Epithelial cell of prostate (primary cell): Measurements from ENCODE around the gene LRRC73.
"Not testable (repeated sequence)": the region's sequence is repeated elsewhere in the genome, so short reads cannot be mapped to it uniquely, and the experiment has no call there.

ENCODE experiments used
- DNase-seq: peaks from one replicate; pipeline ENCODE4 v3.0.0-alpha.2; 2011; ENCODE audit warnings: low read depth, low spot score
- H3K27ac ChIP-seq: fragments of 450-650 bp; 2 replicates; pipeline ENCODE4 v1.5.1; 2017; ENCODE audit warnings: mild to moderate bottlenecking

The LRRC73 gene

GRCh38 chr6:43515808-43516207 is 5.7 kb upstream of the LRRC73 start:
- DNase-seq: no peak
- no peak overlapping the region for H3K27ac ChIP-seq

GRCh38 chr6:43511824-43512415 is 1.8 kb upstream of the LRRC73 start:
- no peak for DNase-seq
- no peak overlapping the region for H3K27ac ChIP-seq

- no peak for DNase-seq
- H3K27ac ChIP-seq: peak overlapping the region; percentile 36
Measured at GRCh38 chr6:43510827-43511163, 649 bp upstream of the LRRC73 start.

GRCh38 chr6:43509142-43509983 is 783 bp downstream of the LRRC73 start:
- no peak for DNase-seq
- H3K27ac ChIP-seq: no peak overlapping the region

GRCh38 chr6:43508481-43509141 is 1.5 kb downstream of the LRRC73 start:
- no peak for DNase-seq
- H3K27ac ChIP-seq: no peak overlapping the region

- no peak overlapping the region for H3K27ac ChIP-seq
Measured at GRCh38 chr6:43506667-43507471, 3.3 kb downstream of the LRRC73 start.

GRCh38 chr6:43506171-43506570 is 4.0 kb downstream of the LRRC73 start:
- no peak for DNase-seq
- H3K27ac ChIP-seq: no peak overlapping the region

More at GRCh38 chr6:43506667-43507471, 3.3 kb downstream of the LRRC73 start:
- DNase-seq: no peak

GRCh38 chr6:43505718-43506117 is 4.4 kb downstream of the LRRC73 start:
- no peak overlapping the region for H3K27ac ChIP-seq
- DNase-seq: no peak

GRCh38 chr6:43504756-43505593 is 5.2 kb downstream of the LRRC73 start:
- H3K27ac ChIP-seq: no peak overlapping the region
- DNase-seq: no peak

- DNase-seq: no peak
- H3K27ac ChIP-seq: no peak overlapping the region
Measured at GRCh38 chr6:43503443-43503842, 6.7 kb downstream of the LRRC73 start.

- H3K27ac ChIP-seq: no peak overlapping the region
- DNase-seq: no peak
Measured at GRCh38 chr6:43502666-43503065, 7.5 kb downstream of the LRRC73 start.

- no peak for DNase-seq
Measured at GRCh38 chr6:43500921-43501320, 9.2 kb downstream of the LRRC73 start.

GRCh38 chr6:43499028-43499815 is 10.9 kb downstream of the LRRC73 start:
- no peak overlapping the region for H3K27ac ChIP-seq
- no peak for DNase-seq

More at GRCh38 chr6:43500921-43501320, 9.2 kb downstream of the LRRC73 start:
- H3K27ac ChIP-seq: no peak overlapping the region

GRCh38 chr6:43498291-43498690 is 11.9 kb downstream of the LRRC73 start:
- H3K27ac ChIP-seq, DNase-seq: not testable (repeated sequence)

- no peak overlapping the region for H3K27ac ChIP-seq
- DNase-seq: no peak
Measured at GRCh38 chr6:43497689-43498088, 12.5 kb downstream of the LRRC73 start.

GRCh38 chr6:43497129-43497396 is 13.1 kb downstream of the LRRC73 start:
- peak overlapping the region; percentile 90 for H3K27ac ChIP-seq
- DNase-seq: no peak

GRCh38 chr6:43496370-43497128 is 13.6 kb downstream of the LRRC73 start:
- DNase-seq: peak; percentile 79
- peak overlapping the region; percentile 90 for H3K27ac ChIP-seq

- DNase-seq: no peak
Measured at GRCh38 chr6:43495409-43495941, 14.7 kb downstream of the LRRC73 start.

More at GRCh38 chr6:43495409-43495941, 14.7 kb downstream of the LRRC73 start:
- H3K27ac ChIP-seq: peak overlapping the region; percentile 90
